GM18868 (cell line): Measurements from ENCODE around the gene TJAP1.
A peak's percentile ranks its signal among the peaks of the same experiment; 100 is the strongest.

ENCODE experiments used
- ATAC-seq: cut with Tn5 transposase; IDR thresholded peaks from one replicate; pipeline ENCODE4 v1.9.1; 2021; ENCODE audit warnings: mild to moderate bottlenecking, moderate library complexity; ENCODE audit not compliant: unreplicated experiment

Gene TJAP1, protein sequence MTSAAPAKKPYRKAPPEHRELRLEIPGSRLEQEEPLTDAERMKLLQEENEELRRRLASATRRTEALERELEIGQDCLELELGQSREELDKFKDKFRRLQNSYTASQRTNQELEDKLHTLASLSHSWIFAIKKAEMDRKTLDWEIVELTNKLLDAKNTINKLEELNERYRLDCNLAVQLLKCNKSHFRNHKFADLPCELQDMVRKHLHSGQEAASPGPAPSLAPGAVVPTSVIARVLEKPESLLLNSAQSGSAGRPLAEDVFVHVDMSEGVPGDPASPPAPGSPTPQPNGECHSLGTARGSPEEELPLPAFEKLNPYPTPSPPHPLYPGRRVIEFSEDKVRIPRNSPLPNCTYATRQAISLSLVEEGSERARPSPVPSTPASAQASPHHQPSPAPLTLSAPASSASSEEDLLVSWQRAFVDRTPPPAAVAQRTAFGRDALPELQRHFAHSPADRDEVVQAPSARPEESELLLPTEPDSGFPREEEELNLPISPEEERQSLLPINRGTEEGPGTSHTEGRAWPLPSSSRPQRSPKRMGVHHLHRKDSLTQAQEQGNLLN

DNA sequence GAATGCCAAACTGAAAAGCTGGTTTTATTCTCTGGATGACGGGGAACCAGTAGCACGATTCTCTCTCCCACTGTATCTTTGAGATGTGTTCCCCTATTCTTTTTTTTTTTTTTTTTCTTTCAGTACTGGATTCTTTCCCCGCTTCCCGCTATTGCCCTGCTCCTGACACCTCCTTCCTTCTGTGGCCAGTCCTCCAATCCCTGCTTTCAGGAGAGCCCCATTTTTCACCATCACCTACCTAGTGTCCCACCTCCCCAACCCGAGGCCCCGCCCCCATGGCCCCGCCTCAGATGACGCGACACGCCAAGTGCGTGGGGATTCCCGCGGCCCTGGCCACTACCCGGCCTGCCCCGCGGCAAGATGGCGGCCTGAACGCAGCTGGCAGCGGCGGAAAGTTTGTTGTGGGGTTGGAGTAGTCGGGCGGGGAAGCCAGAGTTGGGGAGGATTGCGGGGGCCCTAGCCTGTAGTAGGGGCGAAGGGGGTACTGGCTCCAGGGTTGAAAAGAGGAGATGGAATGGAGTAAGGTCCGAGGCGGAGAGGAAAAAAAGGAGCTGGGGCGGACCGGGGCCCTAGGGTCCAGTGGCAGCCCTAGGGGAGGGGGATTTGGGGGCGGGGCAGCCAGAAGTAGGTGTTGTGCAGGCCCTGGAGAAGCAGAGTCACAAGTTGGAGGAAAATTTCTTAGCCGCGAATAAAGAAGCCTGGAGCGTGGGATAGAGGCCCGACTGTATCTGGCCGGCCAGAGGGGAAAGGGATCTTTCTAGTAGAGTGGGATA lies at the start of gene TJAP1:
TJAP1 (plus strand) TSS at position 336 of the 773 bp plus-strand sequence. CDS start 21,432 bp downstream, outside the sequence.
- peak; percentile 99 for ATAC-seq

DNA sequence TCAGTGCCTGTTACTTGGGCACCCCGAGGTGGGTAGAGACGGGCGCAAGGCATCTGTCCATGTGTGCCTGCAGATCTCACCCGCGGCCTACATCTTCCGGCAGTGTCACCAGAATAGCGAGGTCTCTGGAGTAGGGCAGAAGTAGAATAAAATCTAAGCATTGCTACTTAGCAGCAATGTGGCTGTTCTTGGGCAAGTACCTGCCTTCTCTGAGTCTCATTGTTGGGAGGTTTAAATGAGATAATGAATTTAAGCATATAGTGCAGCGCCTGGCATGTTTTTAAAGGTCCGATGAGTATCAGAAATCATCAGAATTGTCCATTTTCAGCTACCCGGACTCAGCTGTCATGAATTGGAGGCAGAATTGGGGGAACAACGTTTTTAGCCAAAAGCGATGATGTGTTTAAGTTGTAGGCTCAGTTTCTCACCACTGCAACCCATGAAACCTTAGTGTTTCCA lies 49.2 kb upstream of the TJAP1 start:
- ATAC-seq, result no peak

DNA sequence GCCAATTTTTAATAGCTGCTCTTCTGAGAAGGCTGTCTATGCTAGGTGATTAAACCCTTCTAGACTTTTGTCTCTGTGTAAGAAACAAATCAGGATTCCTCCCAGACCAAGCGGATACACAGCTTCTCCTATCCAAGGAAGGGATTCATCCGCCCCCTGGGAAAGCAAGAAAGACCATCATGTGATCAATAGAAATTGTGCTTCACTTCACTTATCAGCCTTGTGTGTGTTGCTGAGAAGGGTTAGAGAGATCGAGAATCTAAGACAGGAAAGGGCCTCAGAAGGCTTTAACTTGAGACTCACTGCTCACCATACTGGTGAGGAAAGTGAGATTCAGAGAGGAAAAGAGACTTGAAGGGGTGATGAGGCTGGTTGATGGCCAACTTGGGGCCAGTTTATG lies 48.5 kb upstream of the TJAP1 start:
- ATAC-seq, result no peak

DNA sequence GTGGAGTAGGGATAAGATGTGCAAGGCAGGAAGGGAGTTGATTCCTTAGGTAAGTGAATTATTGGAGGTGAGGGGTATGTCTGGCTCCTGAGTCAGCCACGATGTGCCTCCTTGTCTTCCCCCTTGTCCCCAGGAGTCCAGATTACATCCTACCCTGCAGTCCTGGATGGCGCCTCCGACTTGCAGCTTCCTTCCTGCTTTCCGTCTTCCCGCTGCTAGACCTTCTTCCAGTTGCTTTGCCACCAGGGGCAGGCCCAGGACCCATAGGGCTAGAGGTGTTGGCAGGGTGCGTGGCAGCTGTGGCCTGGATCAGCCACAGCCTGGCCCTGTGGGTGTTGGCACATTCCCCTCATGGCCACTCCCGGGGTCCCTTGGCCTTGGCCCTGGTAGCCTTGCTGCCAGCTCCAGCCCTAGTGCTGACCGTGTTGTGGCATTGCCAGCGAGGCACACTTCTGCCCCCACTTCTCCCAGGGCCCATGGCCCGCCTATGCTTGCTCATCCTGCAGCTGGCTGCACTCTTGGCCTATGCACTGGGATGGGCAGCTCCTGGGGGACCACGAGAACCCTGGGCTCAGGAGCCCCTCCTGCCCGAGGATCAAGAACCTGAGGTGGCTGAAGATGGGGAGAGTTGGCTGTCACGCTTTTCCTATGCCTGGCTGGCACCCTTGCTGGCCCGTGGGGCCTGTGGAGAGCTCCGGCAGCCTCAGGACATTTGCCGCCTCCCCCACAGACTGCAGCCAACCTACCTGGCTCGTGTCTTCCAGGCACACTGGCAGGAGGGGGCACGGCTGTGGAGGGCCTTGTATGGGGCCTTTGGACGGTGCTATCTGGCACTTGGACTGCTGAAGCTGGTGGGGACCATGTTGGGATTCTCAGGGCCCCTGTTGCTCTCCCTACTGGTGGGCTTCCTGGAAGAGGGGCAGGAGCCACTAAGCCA lies 45.1 kb upstream of the TJAP1 start:
- ATAC-seq, result no peak

DNA sequence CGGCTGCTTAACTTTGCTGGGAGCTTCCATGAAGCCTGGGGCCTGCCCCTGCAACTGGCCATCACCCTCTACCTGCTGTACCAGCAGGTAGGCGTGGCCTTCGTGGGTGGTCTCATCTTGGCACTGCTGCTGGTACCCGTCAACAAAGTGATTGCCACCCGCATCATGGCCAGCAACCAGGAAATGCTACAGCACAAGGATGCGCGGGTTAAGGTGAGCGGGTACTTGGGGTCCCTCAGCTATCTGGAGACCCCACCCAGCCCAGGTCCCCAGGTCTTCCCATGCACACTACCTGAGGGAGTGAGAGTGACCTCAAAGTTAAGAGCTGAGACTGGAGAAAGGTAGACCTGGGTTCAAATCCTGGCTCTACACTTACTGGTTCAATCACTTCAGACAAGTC lies 44.2 kb upstream of the TJAP1 start:
- ATAC-seq, result no peak

DNA sequence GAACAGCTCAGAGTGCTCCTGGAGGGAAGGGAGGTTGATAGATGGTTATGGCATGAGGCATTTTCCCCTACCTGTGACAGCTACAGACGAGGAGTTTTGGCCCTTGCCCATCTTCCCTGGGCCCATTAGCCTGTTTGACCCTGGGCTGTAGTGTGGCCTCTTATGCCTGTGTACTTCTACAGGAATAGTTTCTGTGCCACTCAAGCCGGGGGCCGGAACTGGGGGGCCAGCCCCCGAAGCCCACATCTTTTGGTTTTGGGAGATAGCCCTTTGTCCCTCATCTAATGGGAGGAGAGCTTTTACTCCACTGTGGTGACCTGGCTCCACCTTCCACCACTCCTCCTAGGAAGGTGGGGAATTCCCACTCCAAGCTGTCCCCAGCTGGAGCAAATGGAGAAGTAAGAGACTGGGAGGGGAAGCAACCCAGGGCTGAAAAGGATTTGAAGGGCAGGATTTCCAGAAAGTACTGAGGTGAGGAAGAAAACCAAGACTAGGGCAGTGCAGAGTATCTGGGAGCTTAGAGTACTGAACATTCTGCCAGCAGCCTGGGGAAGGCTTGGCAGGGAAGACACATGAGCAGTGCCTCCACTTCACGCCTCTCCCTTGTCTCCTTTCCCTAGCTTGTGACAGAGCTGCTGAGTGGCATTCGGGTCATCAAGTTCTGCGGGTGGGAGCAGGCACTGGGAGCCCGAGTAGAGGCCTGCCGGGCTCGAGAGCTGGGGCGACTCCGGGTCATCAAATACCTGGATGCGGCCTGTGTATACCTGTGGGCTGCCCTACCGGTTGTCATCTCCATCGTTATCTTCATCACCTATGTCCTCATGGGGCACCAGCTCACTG lies 43.1 kb upstream of the TJAP1 start:
- no peak for ATAC-seq

DNA sequence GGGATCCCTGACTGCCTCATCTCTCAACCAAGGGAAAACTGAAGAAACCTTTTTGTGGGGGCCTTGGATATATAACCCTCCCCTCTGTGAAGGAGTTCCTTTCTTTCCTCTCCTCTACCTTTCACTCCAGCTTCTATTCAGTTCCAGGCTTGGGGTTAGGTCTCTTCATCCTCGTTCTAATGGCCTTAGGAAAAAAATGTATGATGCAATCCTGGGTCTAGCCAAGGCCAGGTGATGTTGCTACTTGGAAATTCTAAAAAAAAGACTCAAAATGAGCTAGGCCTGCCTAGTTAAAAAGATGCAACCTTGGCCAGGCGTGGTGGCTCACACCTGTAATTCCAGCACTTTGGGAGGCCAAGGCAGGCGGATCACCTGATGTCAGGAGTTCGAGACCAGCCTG lies 42.4 kb upstream of the TJAP1 start:
- no peak for ATAC-seq

DNA sequence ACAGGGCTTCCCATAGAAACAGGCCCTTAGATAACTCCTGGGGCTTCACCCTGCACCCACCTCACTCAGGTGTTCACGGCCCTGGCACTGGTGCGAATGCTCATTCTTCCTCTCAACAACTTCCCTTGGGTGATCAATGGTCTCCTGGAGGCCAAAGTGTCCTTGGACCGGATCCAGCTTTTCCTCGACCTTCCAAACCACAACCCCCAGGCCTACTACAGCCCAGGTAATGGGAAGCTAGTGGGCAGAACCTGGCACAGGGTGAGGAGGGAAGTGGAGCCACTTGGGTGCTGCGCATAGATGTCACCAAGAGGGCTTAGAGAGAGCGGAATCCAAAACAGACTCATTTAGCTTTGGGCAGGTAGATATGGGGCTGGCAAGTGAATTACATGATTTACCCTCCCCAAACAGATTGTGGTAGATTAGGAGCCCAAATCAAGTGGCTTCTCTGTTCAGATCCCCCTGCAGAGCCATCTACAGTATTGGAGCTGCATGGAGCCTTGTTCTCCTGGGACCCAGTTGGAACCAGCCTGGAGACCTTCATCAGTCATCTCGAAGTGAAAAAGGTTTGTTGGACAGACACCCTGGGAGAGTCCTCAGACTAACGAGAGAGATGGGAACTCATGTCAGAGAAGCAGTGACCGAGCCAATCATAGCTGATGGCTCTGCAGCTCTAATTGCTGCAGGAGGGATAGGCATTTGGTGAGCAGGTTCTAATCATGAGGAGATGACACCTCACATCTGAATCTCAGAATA lies 41.5 kb upstream of the TJAP1 start:
- no peak for ATAC-seq

DNA sequence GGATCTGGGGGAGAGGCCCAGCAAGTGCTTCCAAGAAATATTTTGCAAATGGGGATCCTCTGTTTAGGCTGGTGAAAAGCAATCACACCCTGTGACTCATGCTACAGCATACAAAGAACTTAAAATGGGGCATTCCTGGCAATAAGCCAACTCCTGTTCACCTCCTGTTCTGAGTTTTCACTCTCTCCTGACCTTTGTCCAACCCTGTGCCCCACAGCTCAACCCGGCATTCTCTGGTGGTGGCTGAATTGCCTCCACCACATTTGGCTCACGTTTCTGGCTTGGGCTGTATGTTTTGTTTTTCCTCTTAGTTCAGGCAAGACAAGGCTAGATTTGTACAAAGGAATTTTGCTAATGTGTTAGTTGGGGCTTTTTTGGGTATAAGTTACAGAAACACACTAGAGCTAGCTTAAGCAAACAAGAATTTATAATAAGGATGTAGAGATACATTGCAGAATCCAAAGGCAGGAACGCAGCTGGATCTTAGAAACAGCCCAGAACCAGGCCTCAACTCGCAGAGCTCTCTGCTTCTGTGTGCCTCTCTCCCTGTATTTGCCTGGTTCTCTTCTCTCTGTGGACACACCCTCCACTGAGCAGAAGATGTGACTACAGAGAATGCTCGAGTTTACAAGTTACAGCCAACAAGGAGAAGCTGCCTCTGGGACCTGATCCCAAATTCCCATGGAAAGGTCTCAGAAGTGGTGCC lies 40.6 kb upstream of the TJAP1 start:
- ATAC-seq, result no peak

DNA sequence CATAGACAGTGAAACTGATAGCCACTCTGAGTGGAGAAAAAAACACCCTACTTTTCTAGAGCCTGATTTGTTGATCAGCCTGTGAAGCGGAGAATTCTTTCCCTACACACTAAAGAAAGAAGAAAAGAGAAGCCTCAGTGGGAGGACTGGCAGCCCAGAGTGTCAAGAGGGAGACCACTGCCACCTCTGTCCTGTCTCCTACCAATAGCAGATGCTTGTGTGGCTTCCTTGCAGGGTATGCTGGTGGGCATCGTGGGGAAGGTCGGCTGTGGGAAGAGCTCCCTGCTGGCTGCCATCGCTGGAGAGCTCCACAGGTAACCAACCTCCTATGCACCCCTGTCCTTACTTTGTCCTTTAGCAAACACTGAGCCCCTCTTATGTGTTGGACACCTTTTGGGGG lies 39.7 kb upstream of the TJAP1 start:
- no peak for ATAC-seq

DNA sequence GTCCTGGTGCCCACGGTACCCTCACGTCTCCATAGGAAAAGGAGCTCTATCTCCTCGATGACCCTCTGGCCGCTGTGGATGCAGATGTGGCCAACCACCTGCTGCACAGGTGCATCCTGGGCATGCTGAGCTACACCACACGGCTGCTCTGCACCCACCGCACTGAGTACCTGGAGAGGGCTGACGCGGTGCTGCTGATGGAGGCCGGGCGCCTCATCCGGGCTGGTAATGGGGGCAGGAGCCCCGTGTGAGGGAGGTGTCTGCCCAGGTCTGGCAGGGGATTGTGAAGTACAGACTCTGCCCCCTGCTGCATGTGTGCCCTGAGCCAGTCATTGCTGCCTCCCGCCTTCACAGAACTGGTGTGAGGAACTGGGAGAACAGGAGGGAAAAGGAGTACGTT lies 34.4 kb upstream of the TJAP1 start:
- ATAC-seq, result no peak

DNA sequence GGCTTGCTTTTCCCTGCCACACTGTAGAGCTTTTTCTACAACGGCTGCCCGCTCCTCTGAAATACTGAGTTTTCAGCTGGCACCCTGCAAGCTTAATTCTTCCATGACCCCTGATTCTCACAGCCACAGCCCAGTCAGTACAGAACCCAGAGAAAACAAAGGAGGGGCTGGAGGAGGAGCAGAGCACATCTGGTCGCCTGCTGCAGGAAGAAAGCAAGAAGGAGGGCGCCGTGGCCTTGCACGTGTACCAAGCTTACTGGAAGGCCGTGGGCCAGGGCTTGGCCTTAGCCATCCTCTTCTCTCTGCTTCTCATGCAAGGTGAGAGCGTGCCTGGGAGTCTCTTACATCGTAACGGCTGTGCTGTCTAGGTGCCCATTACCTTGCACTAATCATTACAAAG lies 33.3 kb upstream of the TJAP1 start:
- no peak for ATAC-seq

DNA sequence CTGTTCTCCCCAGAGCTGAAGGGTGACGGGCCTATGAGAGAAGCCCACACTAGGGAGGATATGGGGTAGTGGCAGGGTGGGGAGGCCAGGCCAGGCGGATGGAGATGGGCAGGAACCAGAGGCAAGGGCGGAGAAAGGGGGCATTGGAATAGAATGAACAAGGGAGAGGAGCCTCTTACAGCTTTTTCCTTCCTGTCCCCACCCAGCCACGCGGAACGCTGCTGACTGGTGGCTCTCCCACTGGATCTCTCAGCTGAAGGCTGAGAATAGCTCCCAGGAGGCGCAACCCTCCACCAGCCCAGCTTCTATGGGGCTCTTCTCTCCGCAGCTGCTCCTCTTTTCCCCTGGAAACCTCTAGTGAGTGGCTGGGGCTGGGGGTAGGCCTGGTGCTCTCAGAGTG lies 32.8 kb upstream of the TJAP1 start:
- ATAC-seq, result no peak

DNA sequence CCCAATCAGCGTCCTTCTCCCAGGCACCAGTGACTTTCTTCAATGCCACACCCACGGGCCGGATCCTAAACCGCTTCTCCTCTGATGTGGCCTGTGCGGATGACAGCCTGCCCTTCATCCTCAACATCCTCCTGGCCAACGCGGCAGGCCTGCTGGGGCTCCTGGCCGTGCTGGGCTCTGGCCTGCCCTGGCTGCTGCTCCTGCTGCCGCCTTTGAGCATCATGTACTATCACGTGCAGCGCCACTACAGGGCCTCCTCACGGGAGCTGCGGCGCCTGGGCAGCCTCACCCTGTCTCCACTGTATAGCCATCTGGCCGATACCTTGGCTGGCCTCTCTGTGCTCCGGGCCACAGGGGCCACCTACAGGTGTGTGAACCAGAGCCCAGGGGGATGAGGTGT lies 31.8 kb upstream of the TJAP1 start:
- ATAC-seq, result no peak

DNA sequence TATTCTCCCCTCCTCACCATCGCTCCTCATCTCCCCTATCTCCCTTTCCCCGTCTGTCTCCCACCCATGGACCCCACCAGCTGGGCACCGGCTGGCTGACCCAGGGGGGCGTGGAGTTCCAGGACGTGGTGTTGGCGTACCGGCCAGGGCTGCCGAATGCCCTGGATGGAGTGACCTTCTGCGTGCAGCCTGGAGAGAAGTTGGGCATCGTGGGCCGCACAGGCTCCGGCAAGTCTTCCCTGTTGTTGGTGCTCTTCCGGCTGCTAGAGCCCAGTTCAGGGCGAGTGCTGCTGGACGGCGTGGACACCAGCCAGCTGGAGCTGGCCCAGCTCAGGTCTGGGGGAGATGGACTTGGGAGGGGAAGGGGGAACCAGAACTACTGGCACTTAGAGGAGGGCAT lies 29.8 kb upstream of the TJAP1 start:
- no peak for ATAC-seq

DNA sequence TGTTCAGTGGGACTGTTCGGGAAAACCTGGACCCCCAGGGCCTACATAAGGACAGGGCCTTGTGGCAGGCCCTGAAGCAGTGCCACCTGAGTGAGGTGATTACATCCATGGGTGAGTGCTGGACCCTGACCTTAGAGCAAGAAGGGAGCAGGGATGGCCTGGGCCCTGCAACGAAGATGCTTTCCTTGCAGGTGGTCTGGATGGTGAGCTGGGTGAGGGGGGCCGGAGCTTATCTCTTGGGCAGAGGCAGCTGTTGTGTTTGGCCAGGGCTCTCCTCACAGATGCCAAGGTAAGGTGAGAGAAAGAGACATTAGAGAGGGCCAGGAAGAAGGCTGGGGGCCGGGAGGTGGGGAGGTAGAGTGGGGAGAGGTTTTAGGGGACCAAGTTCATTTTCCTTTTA lies 28.5 kb upstream of the TJAP1 start:
- no peak for ATAC-seq

DNA sequence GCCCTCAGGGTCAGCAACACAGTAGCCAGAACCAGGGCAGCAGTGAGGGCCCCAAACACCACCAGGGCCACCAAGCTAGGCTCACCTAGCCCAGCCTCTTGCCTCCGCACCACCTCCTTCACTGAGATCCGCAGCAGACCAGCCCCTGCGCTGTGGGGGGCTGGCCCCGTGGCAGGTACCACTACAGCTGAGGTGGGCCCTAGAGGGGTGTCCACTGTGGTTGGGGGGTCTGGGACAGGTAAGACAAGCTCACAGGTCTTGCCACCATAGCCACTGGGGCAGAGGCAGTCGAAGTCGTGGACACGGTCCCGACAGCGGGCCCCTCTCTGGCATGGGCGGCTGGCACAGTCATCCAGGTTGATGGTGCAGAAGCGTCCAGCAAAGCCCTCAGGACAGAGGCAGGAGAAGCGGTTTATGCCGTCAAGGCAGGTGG lies 26.7 kb upstream of the TJAP1 start:
- ATAC-seq, result no peak

DNA sequence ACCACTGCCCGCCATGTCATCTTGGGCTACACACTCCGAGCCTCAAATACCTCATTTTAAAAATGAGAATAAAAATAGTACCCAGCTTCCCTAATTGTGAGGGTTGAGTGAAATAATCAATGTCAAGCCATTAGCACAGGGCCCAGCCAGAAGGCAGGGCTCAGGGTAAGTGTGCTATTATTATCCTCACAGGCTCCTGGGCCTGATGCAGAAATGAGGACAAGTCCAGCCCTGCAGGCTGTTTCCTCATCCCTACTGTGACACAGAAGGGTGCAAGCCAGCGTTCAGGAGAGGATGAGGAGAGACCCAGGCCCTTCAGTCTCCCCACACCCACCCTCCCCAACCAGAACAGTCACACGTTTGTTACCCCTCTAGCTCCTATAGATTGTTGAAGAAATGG lies 26.0 kb upstream of the TJAP1 start:
- no peak for ATAC-seq

DNA sequence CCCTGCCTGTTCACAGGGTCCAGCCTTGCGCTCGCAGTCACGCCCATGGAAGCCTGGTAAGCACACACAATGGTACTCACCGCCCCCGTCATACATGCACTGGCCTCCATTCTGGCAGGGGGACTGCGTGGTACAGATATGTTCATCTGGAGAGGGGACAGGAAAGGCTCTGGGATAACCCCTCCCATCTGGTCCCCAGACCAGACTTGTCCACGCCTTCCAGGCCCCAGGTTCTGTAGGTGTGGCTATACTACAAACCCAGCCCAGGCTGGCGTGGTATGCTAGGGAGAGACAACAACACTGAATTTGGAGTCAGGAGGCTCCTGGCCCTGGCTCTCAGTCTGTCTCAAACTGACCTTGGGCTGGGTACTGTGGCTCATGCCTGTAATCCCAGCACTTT lies 25.4 kb upstream of the TJAP1 start:
- ATAC-seq, result no peak
